ENCODE results near the gene C12orf57.

DNA sequence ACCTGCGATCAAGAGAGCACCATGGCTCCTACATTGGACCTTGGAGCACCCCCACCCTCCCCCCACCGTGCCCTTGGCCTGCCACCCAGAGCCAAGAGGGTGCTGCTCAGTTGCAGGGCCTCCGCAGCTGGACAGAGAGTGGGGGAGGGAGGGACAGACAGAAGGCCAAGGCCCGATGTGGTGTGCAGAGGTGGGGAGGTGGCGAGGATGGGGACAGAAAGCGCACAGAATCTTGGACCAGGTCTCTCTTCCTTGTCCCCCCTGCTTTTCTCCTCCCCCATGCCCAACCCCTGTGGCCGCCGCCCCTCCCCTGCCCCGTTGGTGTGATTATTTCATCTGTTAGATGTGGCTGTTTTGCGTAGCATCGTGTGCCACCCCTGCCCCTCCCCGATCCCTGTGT lies 2.0 kb upstream of the C12orf57 start:
- no peak for TF ChIP-seq EZH2 (IDR thresholded peaks at IDR 0.05; ENCODE audit: borderline replicate concordance, low read length)
- TF ChIP-seq, protein P1, sequence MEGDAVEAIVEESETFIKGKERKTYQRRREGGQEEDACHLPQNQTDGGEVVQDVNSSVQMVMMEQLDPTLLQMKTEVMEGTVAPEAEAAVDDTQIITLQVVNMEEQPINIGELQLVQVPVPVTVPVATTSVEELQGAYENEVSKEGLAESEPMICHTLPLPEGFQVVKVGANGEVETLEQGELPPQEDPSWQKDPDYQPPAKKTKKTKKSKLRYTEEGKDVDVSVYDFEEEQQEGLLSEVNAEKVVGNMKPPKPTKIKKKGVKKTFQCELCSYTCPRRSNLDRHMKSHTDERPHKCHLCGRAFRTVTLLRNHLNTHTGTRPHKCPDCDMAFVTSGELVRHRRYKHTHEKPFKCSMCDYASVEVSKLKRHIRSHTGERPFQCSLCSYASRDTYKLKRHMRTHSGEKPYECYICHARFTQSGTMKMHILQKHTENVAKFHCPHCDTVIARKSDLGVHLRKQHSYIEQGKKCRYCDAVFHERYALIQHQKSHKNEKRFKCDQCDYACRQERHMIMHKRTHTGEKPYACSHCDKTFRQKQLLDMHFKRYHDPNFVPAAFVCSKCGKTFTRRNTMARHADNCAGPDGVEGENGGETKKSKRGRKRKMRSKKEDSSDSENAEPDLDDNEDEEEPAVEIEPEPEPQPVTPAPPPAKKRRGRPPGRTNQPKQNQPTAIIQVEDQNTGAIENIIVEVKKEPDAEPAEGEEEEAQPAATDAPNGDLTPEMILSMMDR (IDR thresholded peaks at IDR 0.05; ENCODE audit: low read length) = no peak
